Left ventricle myocardium inferior (tissue), 1 donor: ENCODE data around the gene HIPK3. TPM values are rescaled to one million over a fixed set of nuclear protein-coding genes. Genes with fewer than 3 reads are reported as not detected.

Source experiments
- DNase-seq: peaks from one replicate; pipeline ENCODE4 v3.0.0-alpha.2; 2020
- H3K27ac ChIP-seq: fragments of 200-600 bp; replicated peaks from 2 replicates; pipeline ENCODE4 v1.8.0; 2021
- H3K27me3 ChIP-seq: fragments of 200-600 bp; 2 replicates; pipeline ENCODE4 v1.8.0; 2021; ENCODE audit warnings: low read depth
- H3K36me3 ChIP-seq: fragments of 200-600 bp; 2 replicates; pipeline ENCODE4 v1.8.0; 2021
- H3K4me1 ChIP-seq: fragments of 200-600 bp; 2 replicates; pipeline ENCODE4 v1.8.0; 2021
- H3K4me3 ChIP-seq: fragments of 200-600 bp; 2 replicates; pipeline ENCODE4 v1.8.0; 2021; ENCODE audit warnings: mild to moderate bottlenecking, moderate library complexity
- H3K9me3 ChIP-seq: fragments of 200-600 bp; replicated peaks from 2 replicates; pipeline ENCODE4 v1.8.0; 2021
- CTCF ChIP-seq: fragments of 200-600 bp; IDR thresholded peaks from 2 replicates; pipeline ENCODE4 v1.8.0; 2021; ENCODE audit warnings: antibody characterized with exemption, mild to moderate bottlenecking, borderline replicate concordance
- intact Hi-C: fragments of 100-400 bp; cut with micrococcal nuclease; formaldehyde crosslinking; loops from one replicate; pipeline ENCODE4 v1.11.0; 2022
- total RNA-seq: library from RNA; stranded (reverse); fragmentation: NEBNext Ultra II Directional; extraction: Animal tissue kit (Norgen Biotek cat#: 25700); gene quantifications from one replicate; pipeline ENCODE4 v1.2.1, GENCODE V29; 2021
- donor health status: DM: no; HTN: yes; CAD: no; lungs with severe emphysema.

HIPK3 gene
- total RNA-seq, 1 donor from 2014 or later = 247 TPM

GRCh38 chr11:33325451-33325850, 68.3 kb downstream of the HIPK3 start:
- Histone ChIP-seq H3K4me1 (peaks cover 100% of the 10 kb centered on the region), H3K27ac (peak overlapping the region; percentile 64), H3K9me3 (no peaks in the 10 kb centered on the region), H3K36me3 (no peaks in the 10 kb centered on the region), H3K4me3 (no peak overlapping the region), H3K27me3 (no peaks in the 10 kb centered on the region)
- DNase-seq = no peak
- TF ChIP-seq CTCF = no peak
- intact Hi-C loops = loop anchor here (5.0 kb wide), 1 partner anchor 68 kb away; the partner anchor contains the start of gene HIPK3

DNA sequence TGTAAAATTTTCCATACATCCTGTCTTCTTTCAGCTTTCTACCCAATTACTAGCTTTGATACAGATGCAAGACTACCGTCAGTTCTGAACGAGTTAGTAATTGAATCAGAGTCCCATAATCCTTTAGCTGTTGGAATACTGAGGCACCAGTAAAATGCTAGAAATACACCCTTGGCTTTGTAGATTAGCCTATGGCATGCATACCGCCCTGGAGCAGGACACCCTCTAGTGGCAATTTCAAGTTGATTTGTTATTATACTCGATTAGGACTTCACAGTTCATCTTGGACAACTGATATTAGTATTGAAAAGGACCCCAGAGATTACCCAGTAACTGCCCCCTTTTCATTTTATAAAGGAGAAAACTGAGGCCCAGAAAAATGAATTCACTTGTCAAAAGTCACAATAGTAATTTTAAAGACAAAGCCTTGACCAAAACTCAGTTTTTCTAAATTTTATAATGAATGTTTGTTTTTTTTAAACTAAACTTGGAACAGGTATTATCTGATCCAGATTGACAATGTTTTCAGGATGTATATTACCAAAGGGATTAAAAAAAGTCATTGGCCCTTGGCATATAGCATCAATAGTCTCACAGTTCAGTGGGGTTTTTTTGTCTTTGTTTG, 72.6 kb downstream of the HIPK3 start:
- H3K27ac ChIP-seq = peak overlapping the region; percentile 31
- DNase-seq = no peak
- peak; percentile 74 for TF ChIP-seq CTCF
- H3K27me3 ChIP-seq = no peaks in the 10 kb centered on the region
- intact Hi-C loops = loop anchor here (5.0 kb wide), 2 partner anchors 73 to 163 kb away; partner anchors contain the start of gene HIPK3
- H3K9me3 ChIP-seq = no peaks in the 10 kb centered on the region
- peaks cover 99% of the 10 kb centered on the region for H3K4me1 ChIP-seq
- no peak overlapping the region for H3K4me3 ChIP-seq
- H3K36me3 ChIP-seq = peaks cover 8% of the 10 kb centered on the region

GRCh38 chr11:33333816-33334215, 76.6 kb downstream of the HIPK3 start:
- H3K27ac ChIP-seq = no peak overlapping the region
- peaks cover 78% of the 10 kb centered on the region for H3K4me1 ChIP-seq
- no peak overlapping the region for H3K4me3 ChIP-seq
- no peak for TF ChIP-seq CTCF
- H3K36me3 ChIP-seq = peaks cover 27% of the 10 kb centered on the region
- no peaks in the 10 kb centered on the region for H3K9me3 ChIP-seq
- no peaks in the 10 kb centered on the region for H3K27me3 ChIP-seq
- intact Hi-C loops = loop anchor here (5.0 kb wide), 1 partner anchor 167 kb away; no protein-coding TSS in a partner anchor
- DNase-seq = no peak

- no peak overlapping the region for H3K4me3 ChIP-seq
- H3K9me3 ChIP-seq = no peaks in the 10 kb centered on the region
- H3K27ac ChIP-seq = no peak overlapping the region
- intact Hi-C loops = loop anchor here (5.0 kb wide), 1 partner anchor 167 kb away; no protein-coding TSS in a partner anchor
- no peak for DNase-seq
- H3K27me3 ChIP-seq = no peaks in the 10 kb centered on the region
- H3K4me1 ChIP-seq = peaks cover 70% of the 10 kb centered on the region
- H3K36me3 ChIP-seq = peaks cover 35% of the 10 kb centered on the region
- no peak for TF ChIP-seq CTCF
Observed at GRCh38 chr11:33334627-33335026, 77.4 kb downstream of the HIPK3 start.

DNA sequence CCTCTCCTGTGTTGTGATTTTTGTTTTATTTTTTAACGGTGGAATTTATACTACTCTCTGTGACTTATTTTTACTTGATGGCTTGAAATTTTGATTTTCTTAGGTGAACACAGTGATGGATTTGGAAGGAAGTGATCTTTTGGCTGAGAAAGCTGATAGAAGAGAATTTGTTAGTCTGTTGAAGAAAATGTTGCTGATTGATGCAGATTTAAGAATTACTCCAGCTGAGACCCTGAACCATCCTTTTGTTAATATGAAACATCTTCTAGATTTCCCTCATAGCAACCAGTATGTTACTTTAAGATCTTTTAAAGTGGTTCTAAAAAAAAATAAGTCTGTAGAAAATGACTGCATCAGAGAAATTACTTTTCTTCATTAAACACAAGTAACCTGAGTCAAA, 82.1 kb downstream of the HIPK3 start:
- no peak overlapping the region for H3K27ac ChIP-seq
- H3K4me3 ChIP-seq = no peak overlapping the region
- no peaks in the 10 kb centered on the region for H3K27me3 ChIP-seq
- TF ChIP-seq CTCF = no peak
- peaks cover 25% of the 10 kb centered on the region for H3K4me1 ChIP-seq
- H3K36me3 ChIP-seq = peaks cover 69% of the 10 kb centered on the region
- intact Hi-C loops = no loop called here
- DNase-seq = no peak
- no peaks in the 10 kb centered on the region for H3K9me3 ChIP-seq
